GM12874 (cell line): Measurements from ENCODE around the gene FAM98B.

Source experiments
- TF ChIP-seq, protein P1 (sequence below): IDR thresholded peaks from 2 replicates; pipeline ENCODE4 v1.5.1; 2011; ENCODE audit warnings: low read depth, mild to moderate bottlenecking, control low read depth, low read length, moderate library complexity; ENCODE audit not compliant: insufficient read depth

Gene FAM98B

GRCh38 chr15:38424101-38424552 lies 29.8 kb upstream of the FAM98B start:
- TF ChIP-seq, protein P1, sequence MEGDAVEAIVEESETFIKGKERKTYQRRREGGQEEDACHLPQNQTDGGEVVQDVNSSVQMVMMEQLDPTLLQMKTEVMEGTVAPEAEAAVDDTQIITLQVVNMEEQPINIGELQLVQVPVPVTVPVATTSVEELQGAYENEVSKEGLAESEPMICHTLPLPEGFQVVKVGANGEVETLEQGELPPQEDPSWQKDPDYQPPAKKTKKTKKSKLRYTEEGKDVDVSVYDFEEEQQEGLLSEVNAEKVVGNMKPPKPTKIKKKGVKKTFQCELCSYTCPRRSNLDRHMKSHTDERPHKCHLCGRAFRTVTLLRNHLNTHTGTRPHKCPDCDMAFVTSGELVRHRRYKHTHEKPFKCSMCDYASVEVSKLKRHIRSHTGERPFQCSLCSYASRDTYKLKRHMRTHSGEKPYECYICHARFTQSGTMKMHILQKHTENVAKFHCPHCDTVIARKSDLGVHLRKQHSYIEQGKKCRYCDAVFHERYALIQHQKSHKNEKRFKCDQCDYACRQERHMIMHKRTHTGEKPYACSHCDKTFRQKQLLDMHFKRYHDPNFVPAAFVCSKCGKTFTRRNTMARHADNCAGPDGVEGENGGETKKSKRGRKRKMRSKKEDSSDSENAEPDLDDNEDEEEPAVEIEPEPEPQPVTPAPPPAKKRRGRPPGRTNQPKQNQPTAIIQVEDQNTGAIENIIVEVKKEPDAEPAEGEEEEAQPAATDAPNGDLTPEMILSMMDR, result no peak

DNA sequence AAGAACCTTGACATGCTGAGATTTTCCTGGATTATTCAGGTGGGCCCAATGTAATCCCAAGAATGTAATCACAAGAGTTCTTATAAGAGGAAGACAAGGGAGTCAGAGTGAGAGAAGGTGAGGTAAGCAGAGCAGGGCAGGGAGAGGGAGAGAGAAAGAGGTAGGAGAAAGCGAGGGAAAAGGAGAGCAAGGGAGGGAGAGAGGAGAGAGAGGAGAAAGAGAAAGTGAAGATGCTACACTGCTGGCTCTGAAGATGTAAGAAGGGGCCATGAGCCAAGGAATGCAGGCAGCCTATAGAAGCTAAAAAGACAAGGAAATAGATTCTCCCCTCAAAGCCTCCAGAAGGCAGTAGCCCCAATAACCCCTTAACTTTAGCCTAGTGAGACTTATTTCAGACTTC lies 28.7 kb upstream of the FAM98B start:
- TF ChIP-seq, protein P1, result no peak

DNA sequence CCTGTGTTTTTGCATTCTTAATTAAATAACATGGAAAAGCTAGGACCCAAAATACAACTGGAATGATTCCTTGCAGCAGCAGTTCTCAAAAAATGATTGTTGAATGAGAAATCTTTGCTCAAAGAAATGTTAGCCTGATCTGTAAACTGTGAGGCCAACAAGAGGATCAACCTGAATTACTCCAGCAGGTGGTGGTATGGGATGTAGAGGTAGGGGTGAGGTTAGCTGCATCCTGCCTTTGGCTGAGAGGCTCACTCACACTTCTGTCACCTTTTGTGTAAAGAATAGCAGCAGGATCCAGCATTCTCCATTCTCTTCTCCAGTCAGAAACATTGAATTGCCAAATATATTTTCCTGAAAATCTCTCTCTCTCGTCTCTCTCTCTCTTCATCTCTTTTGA lies 26.5 kb upstream of the FAM98B start:
- TF ChIP-seq, protein P1, result no peak

- TF ChIP-seq, protein P1, result no peak
These were observed 23.7 kb upstream of the FAM98B start for GRCh38 chr15:38430106-38430760.

- TF ChIP-seq, protein P1, result no peak
These were observed 16.9 kb upstream of the FAM98B start for GRCh38 chr15:38436993-38437392.

- TF ChIP-seq, protein P1, result no peak
These were observed 15.6 kb upstream of the FAM98B start for GRCh38 chr15:38438031-38438986.

DNA sequence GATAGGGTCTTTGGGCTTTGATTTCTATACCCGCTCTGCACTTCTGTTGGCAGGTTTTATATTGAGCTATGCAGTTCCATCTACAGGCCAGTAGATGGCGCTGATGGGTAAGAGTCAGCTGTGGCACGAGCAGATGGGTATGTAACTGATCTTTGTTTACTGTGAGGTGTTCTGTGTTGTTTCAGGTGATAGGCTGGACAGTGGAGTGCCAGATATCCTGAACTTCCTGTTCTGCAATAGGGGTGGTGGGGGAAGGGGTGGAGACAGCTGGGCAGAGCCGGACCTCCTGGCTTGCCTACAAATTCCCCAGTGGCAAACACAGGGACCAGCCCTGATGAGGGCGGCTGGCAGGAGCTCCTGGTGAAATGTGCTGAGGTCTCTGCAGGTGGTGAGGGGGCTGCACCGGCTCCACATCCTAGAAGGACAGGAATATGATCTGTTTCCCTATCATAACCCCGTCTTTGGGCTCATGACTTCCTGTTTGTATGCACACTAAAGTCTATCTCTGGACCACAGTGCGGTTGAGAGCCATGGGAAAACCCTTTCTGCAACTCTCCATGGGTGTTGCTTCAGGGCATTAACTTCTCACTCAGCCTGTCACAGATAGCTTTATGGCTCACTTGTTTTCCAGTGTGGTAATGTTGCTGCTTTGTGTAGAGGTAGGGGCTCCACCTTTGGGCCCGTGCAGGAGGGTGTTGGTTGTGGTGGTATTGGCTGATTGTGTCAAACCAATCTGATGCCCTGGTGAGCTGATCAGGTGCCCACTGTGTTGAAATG lies 13.4 kb upstream of the FAM98B start:
- TF ChIP-seq, protein P1, result peak; percentile 86
